Hematopoietic multipotent progenitor cell treated with erythropoietin and hydrocortisone succinate and interleukin-3 and kit ligand, for 6 days (in vitro differentiated cells): Measurements from ENCODE around the gene ZDHHC9.

Experiments used
- DNase-seq: peaks from one replicate; pipeline ENCODE4 v3.0.0-alpha.2; 2015

ZDHHC9 gene

GRCh38 chrX:129784371-129784770 is 59.3 kb downstream of the ZDHHC9 start:
- no peak for DNase-seq

DNA sequence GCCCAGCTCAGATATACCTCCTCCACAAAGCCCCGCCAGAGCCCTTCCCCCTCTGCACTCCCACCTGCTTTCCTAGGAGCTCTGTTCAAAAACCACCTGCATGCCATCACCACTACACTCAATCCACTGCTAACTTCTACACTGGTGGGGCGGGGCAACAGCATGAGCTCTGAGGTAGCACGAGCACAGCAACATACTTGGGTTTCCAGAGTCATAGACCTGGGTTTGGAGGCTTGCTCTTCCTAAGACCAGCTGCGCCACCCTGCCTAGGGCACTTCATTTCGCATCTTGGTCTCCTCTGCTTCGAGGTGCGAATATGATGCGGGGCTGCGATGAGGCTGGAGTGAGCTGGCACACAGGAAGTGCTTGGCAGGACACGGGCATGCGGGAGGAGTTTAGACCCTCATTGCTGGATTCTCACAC is 60.4 kb downstream of the ZDHHC9 start:
- DNase-seq: no peak

DNA sequence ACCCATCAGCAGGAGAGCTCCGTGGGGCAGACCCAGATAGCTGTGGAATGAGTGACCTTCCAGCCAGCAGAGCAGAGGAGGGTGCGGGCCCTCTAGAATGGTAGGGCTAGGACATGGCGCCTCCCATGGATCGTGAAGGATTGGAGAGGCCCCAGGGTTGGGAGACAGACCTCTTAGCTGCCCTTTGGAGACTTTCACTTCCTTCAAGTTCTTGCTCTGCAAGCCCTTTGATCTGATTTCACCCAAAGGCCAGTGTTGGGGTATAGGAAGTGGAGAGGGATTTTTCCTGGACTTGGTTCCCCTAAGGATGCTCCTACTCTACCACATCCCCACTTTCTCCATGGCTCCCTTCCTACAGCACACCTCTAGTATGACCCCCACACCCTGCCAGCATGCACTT is 61.0 kb downstream of the ZDHHC9 start:
- DNase-seq: no peak

- no peak for DNase-seq
Observed at GRCh38 chrX:129781680-129782495, 61.8 kb downstream of the ZDHHC9 start.

DNA sequence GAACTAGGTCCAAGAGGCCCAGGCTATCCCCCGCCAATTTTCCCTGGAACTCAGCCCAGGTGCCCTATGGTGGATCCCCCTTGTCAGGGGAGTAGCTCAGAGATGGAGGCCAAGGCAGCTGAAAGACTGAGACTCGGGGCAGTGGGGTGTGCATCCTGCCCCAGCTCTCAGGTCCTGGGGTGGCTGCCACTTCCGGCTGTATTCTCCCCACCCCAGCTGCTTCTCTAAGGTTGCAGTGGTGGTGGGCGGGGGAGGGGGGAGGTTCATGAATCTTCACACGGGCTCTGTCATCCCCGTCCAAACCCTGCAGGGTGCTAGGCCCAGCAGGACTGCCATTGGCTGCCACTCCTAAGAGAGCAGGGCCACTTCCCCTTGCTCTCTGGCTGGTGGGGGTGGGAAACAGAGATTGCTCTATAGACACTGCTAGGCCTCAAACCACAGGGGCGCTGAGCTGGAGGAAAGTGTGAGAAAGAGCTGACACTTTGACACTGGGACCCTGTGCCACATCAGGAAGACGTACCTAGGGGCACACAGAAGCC is 62.5 kb downstream of the ZDHHC9 start:
- peak; percentile 69 for DNase-seq

DNA sequence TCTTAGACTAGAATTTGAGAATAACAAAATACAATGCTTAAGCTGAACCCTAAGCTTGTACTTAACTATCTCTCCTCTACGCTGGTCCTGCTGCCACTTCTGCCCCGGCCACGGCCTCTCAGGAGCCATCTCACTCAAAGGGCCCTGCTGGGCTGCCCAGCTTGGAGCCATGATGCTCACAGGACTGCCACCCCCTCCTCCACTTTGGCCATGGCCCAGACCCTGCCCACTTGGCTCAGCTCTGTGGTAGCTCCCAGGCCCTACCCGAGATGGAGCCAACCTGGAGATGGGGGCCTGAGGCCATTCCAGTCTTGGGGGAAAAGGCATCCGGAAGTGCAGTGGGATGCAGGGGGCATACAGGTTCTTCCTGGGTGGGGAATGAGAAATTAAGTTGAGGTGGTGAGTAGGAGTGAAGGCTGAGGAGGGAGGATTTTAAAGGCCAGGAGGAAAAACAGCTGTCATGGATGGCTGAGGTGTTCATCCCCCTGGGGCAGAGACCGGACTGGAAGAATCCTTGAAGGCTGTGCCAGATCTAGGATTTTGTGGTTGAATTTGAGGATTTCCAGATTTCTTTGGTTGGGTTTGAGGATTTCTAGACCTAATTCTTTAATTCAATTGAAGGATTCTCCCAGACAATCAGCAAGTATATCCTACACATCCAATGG is 63.1 kb downstream of the ZDHHC9 start:
- no peak for DNase-seq

GRCh38 chrX:129779747-129780146 is 63.9 kb downstream of the ZDHHC9 start, which contains the start of gene SASH3:
Gene SASH3 (plus strand): TSS chrX:129779949. CDS start chrX:129780098, 149 bp downstream.
- peak; percentile 68 for DNase-seq

DNA sequence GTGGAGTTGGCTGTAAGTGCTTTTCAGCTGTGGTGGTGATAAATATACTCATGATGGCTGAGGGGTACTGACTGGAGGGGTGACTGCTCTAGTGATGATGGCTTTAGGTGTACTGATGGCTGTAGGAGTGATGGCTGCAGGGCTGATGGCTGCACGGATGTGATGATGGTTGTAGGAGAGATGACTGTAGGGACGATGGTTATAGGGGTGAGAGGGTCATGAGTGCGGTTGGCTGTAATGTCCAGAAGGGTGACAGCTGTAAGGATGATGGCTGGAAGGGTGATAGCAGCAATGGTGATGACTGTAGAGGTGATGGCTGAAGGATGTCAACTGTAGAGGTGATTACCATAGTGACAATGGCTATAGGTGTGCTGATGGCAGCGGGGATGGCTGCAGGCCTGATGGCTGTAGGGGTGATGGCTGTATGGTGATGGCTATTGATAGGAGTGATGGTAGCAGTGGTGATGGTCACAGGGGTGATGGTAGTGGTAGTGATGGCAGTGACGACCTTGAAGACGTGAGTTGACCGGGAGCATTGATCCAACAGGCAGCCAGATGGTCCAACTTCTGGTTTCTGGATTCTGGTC is 64.5 kb downstream of the ZDHHC9 start:
- DNase-seq: no peak

GRCh38 chrX:129777218-129778030 is 66.3 kb downstream of the ZDHHC9 start:
- DNase-seq: peak; percentile 69

DNA sequence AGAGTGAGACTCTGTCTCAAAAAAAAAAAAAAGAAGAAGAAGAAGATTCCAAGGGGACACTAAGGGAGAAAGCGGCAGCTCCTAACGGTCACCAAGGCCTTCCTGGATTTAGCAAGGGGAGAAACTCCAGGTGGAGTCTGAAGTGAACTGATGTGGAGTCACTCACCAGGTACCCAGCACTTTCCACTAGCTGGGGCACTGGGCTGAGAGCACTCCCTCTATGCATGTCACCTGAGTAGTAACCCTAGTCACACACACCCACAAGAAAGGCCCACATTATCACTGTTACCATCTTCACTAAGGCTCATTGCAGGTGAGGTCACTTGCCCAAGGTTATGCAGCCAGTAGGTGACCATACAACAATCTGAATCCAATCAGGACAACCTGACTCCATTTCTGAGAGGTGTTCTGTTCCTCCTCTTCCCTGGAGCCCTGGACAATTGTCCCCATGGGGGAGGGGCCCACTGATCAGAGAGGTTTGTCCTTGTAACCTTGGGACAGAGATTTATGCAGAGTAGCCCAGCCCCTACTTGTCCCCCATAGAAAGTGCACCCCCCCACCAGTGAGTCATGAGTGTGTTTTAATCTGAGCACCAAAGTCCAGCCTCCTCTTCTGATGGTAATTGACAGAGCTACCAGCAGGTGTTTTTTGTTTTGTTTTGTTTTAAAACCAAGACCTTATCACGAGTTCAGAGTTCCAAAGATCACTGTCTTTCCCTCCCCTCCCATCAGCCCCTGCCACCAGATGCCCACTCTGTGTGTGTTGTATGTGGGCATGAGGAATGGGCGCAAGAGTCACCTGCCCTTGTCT is 69.8 kb downstream of the ZDHHC9 start:
- DNase-seq: no peak

- DNase-seq: peak; percentile 72
Observed at GRCh38 chrX:129772796-129773431, 70.8 kb downstream of the ZDHHC9 start.

GRCh38 chrX:129771266-129771995 is 72.3 kb downstream of the ZDHHC9 start:
- peak; percentile 22 for DNase-seq

GRCh38 chrX:129769467-129770154 is 74.1 kb downstream of the ZDHHC9 start:
- DNase-seq: peak; percentile 54

- no peak for DNase-seq
Observed at GRCh38 chrX:129768586-129769466, 74.9 kb downstream of the ZDHHC9 start.

- DNase-seq: no peak
Observed at GRCh38 chrX:129768186-129768585, 75.5 kb downstream of the ZDHHC9 start.

DNA sequence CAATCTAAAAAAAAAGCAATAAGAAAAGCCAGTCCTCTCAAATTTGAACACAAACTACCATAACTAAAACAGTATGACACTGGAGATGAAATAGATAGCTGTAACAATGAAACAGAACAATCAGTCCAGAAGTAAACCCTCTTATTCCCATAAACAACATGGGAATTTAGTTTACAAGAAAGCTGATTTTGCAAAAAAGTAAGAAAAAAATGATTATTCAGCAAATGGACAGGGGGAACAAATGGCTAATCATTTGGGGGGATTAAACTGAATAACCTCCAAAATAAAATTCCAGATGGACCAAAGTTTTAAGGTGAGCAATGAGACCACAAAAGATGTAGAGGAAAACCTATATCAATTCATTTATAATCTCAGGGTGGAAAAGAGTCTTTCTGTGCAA is 80.0 kb downstream of the ZDHHC9 start:
- DNase-seq: no peak

- DNase-seq: no peak
Observed at GRCh38 chrX:129762448-129762847, 81.2 kb downstream of the ZDHHC9 start.

GRCh38 chrX:129761596-129761995 is 82.1 kb downstream of the ZDHHC9 start:
- DNase-seq: no peak

GRCh38 chrX:129760981-129761380 is 82.7 kb downstream of the ZDHHC9 start:
- no peak for DNase-seq
